DOHH2 (cell line): ENCODE measurements around the gene ARHGAP1.

Experiments used
- EZH2phosphoT487 ChIP-seq: fragments of 200-600 bp; sonication (generic); IDR thresholded peaks from 2 replicates; pipeline ENCODE4 v1.6.1; 2017; ENCODE audit warnings: borderline replicate concordance, mild to moderate bottlenecking, antibody characterized with exemption, low read length, moderate library complexity, mixed read lengths
- TF ChIP-seq, protein P1 (sequence below): fragments of 200-600 bp; sonication (generic); IDR thresholded peaks from one replicate; pipeline ENCODE4 v1.5.1; 2014; ENCODE audit warnings: antibody characterized with exemption, mild to moderate bottlenecking, low read depth, low read length; ENCODE audit not compliant: poor library complexity, severe bottlenecking

DNA sequence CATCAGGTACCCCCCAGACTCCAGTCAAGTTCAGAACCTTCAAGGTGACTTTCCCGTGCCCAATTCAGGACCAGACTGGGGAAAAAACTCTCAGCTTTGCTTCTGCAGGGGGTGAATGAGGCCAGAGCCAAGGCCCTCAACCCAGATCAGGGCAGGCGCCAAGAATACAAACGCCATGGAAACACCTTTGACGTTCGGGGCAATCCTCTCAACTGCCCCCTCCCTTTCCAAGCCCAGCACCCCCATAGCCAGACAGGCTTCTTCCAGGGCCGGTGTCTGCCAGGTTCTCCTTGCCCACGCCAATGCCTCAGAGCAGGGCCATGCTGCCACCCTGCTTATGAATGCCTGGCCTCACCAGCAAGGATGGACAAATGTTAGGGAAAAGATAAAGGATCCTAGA, 5.8 kb downstream of the ARHGAP1 start:
- TF ChIP-seq, protein P1, sequence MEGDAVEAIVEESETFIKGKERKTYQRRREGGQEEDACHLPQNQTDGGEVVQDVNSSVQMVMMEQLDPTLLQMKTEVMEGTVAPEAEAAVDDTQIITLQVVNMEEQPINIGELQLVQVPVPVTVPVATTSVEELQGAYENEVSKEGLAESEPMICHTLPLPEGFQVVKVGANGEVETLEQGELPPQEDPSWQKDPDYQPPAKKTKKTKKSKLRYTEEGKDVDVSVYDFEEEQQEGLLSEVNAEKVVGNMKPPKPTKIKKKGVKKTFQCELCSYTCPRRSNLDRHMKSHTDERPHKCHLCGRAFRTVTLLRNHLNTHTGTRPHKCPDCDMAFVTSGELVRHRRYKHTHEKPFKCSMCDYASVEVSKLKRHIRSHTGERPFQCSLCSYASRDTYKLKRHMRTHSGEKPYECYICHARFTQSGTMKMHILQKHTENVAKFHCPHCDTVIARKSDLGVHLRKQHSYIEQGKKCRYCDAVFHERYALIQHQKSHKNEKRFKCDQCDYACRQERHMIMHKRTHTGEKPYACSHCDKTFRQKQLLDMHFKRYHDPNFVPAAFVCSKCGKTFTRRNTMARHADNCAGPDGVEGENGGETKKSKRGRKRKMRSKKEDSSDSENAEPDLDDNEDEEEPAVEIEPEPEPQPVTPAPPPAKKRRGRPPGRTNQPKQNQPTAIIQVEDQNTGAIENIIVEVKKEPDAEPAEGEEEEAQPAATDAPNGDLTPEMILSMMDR: no peak
- TF ChIP-seq EZH2phosphoT487: no peak
